ENCODE measurements around the gene ENTPD8. TPM values are rescaled to one million over a fixed set of nuclear protein-coding genes. Genes with fewer than 3 reads are reported as not detected.
"Not testable (repeated sequence)": the region's sequence is repeated elsewhere in the genome, so short reads cannot be mapped to it uniquely, and the experiment has no call there.

Gene ENTPD8
- total RNA-seq, 2 experiments from 2014 or later = not detected

DNA sequence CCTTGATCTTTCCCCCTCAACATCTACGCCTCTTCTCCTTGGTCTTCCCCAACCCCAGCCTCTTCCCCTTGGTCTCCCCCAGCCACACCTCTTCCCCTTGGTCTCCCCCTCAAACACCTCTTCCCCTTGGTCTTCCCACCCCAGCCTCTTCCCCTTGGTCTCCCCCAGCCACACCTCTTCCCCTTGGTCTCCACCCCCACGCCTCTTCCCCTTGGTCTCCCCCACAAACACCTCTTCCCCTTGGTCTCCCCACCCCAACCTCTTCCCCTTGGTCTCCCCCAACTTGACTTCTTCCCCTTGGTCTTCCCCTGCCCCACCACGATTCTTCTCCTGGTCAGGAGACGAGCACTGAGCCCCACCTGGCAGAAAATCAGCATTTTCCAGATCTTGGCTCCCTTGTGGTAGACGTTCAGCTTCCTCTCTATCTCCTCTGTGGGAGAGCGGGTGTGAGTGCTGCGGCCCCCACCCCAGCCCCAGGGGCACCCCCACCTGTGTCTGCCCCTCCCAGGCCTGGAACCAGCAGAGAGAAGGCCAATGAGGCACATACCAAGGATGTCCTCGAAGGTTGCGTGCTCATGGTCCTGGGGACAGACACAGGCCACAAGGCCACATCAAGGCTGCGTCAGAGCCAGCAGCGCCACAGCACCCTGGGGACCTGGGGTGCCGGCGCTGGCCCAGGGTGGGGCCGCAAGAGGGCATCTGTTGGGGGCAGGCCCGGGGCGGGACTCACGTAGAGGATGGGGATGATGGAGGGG lies 11.0 kb upstream of the ENTPD8 start:
- Mint-ChIP-seq H3K27ac (peak overlapping the region; percentile 44), H3K27me3 (no peaks in the 10 kb centered on the region), H3K36me3 (ENCODE audit: low read depth) (peaks cover 57% of the 10 kb centered on the region), H3K4me1 (ENCODE audit: low read depth) (peaks cover 39% of the 10 kb centered on the region), H3K9me3 (no peaks in the 10 kb centered on the region), H3K4me3 (no peak overlapping the region)
- intact Hi-C loops (cut with micrococcal nuclease) = no loop called here
- ChIA-PET POLR2A (no interaction called here), CTCF (no interaction called here)
- peak; percentile 34 for DNase-seq
- TF ChIP-seq, protein P1, sequence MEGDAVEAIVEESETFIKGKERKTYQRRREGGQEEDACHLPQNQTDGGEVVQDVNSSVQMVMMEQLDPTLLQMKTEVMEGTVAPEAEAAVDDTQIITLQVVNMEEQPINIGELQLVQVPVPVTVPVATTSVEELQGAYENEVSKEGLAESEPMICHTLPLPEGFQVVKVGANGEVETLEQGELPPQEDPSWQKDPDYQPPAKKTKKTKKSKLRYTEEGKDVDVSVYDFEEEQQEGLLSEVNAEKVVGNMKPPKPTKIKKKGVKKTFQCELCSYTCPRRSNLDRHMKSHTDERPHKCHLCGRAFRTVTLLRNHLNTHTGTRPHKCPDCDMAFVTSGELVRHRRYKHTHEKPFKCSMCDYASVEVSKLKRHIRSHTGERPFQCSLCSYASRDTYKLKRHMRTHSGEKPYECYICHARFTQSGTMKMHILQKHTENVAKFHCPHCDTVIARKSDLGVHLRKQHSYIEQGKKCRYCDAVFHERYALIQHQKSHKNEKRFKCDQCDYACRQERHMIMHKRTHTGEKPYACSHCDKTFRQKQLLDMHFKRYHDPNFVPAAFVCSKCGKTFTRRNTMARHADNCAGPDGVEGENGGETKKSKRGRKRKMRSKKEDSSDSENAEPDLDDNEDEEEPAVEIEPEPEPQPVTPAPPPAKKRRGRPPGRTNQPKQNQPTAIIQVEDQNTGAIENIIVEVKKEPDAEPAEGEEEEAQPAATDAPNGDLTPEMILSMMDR (IDR thresholded peaks at IDR 0.05) = no peak
- ATAC-seq = no peak

DNA sequence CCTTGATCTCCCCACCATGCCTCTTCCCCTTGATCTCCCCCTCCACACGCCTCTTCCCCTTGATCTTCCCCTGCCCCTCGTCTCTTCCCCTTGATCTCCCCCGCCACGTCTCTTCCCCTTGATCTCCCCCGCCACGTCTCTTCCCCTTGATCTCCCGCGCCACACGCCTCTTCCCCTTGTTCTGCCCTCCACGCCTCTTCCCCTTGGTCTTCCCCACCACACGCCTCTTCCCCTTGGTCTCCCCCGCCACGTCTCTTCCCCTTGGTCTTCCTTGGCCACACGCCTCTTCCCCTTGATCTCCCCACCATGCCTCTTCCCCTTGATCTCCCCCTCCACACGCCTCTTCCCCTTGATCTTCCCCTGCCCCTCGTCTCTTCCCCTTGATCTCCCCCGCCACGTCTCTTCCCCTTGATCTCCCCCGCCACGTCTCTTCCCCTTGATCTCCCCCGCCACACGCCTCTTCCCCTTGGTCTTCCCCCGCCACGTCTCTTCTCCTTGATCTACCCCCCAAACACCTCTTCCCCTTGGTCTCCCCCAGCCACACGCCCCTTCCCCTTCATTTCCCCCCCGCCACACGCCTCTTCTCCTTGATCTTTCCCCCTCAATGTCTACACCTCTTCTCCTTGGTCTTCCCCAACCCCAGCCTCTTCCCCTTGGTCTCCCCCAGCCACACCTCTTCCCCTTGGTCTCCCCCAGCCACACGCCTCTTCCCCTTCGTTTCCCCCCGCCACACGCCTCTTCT lies 10.3 kb upstream of the ENTPD8 start:
- Mint-ChIP-seq H3K27ac (peak overlapping the region; percentile 73), H3K36me3 (ENCODE audit: low read depth) (peaks cover 52% of the 10 kb centered on the region), H3K4me1 (ENCODE audit: low read depth) (peaks cover 32% of the 10 kb centered on the region)
- ATAC-seq; H3K27me3 Mint-ChIP-seq; H3K4me3 Mint-ChIP-seq; CTCF ChIA-PET; POLR2A ChIA-PET; H3K9me3 Mint-ChIP-seq; intact Hi-C loops (cut with micrococcal nuclease): not testable (repeated sequence)
- peak; percentile 35 for DNase-seq

DNA sequence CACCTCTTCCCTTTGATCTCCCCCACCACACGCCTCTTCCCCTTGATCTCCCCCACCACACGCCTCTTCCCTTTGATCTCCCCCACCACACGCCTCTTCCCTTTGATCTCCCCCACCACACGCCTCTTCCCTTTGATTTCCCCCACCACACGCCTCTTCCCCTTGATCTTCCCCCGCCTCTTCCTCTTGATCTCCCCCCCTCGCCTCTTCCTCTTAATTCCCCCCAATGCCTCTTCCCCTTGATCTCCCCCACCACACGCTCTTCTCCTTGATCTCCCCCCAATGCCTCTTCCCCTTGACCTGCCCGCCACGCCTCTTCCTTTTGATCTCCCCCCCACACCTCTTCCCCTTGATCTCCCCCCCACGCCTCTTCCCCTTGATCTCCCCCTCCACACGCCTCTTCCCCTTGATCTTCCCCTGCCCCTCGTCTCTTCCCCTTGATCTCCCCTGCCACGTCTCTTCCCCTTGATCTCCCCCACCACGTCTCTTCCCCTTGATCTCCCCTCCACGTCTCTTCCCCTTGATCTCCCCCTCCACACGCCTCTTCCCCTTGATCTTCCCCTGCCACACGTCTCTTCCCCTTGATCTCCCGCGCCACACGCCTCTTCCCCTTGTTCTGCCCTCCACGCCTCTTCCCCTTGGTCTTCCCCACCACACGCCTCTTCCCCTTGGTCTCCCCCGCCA lies 9.5 kb upstream of the ENTPD8 start:
- DNase-seq = peak; percentile 59
- H3K27me3 Mint-ChIP-seq; H3K9me3 Mint-ChIP-seq; ATAC-seq; H3K4me3 Mint-ChIP-seq; CTCF ChIA-PET; intact Hi-C loops (cut with micrococcal nuclease); POLR2A ChIA-PET: not testable (repeated sequence)
- Mint-ChIP-seq H3K27ac (peak overlapping the region; percentile 73), H3K36me3 (ENCODE audit: low read depth) (peaks cover 47% of the 10 kb centered on the region), H3K4me1 (ENCODE audit: low read depth) (peaks cover 30% of the 10 kb centered on the region)

DNA sequence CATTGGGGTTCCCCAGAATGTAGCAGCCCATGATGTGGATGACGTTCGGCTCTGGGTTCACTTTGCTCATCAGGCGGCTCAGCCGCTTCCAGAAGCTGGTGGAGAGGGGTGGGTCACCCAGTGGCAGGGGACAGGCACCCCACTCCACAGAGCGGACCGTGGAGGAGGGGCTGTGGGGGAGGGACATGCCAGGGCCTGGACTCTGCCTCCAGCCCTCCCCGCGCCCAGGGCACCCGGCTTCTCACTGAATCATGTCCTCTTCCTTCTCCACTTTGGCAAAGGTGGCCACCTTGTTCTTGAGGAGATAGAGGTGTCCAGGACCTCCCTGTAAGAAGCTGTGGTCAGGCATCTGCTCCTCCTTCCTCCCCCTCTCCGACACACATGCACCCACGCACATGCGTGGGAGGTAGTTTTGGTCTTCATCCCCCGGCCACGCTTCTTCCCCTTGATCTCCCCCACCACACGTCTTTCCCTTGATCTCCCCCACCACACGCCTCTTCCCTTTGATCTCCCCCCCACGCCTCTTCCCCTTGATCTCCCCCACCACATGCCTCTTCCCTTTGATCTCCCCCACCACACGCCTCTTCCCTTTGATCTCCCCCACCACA lies 8.9 kb upstream of the ENTPD8 start:
- no peak overlapping the region for H3K4me3 Mint-ChIP-seq
- peaks cover 42% of the 10 kb centered on the region for H3K36me3 Mint-ChIP-seq (ENCODE audit: low read depth)
- ATAC-seq (no peak), DNase-seq (peak; percentile 66)
- TF ChIP-seq, protein P1 (IDR thresholded peaks at IDR 0.05) = no peak
- H3K9me3 Mint-ChIP-seq = no peaks in the 10 kb centered on the region
- peaks cover 33% of the 10 kb centered on the region for H3K4me1 Mint-ChIP-seq (ENCODE audit: low read depth)
- ChIA-PET POLR2A (interaction anchor here (0.9 kb wide), 1 partner anchor 28 kb away, joined by 4 read pairs; the partner anchor contains the start of gene EXD3), CTCF (no interaction called here)
- intact Hi-C loops (cut with micrococcal nuclease) = no loop called here
- H3K27ac Mint-ChIP-seq = peak overlapping the region; percentile 57
- H3K27me3 Mint-ChIP-seq = peaks cover 1% of the 10 kb centered on the region

DNA sequence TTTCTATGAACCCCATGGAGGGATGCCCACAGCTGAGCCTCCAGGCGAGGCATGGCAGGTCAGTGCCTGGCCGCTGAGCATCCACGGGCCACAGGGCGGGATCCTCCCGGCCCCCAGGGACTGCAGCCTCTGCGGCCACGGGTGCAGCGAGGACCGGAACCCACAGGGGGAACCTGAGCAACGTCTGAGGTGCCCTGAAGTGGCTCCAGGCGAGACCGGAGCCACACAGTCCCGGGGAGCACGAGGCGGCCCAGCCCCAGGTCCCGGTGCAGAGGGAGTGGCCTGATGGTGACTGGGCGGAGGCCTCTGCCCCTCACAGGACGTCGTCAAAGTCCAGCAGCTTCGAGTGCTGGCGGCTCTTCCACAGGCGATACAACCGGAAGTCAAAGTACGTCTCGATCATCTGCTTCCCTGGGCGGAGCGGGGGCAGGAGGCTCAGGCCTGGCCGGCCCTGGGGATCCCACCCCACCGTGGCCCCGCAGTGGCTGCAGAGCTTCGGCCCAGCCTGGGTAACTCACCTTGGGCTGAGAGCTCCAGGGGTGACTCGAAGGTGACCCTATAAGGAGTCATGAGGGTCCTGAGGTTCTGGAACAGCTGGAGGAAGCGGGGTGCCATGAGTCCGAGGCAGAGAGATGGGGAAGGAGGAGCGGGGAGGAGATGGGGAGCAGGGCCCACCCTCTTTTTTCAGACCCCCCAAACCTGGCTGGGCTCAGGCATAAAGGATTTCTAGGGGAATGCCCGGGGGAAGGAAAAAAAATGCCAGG lies 8.1 kb upstream of the ENTPD8 start:
- DNase-seq = no peak
- no peak overlapping the region for H3K4me3 Mint-ChIP-seq
- H3K4me1 Mint-ChIP-seq (ENCODE audit: low read depth) = peaks cover 31% of the 10 kb centered on the region
- TF ChIP-seq, protein P1 (IDR thresholded peaks at IDR 0.05) = no peak
- CTCF ChIA-PET = interaction anchor here (0.6 kb wide), 1 partner anchor 26 kb away, joined by 3 read pairs; the partner anchor contains the start of genes EXD3 and NOXA1
- peaks cover 4% of the 10 kb centered on the region for H3K27me3 Mint-ChIP-seq
- ATAC-seq = no peak
- intact Hi-C loops (cut with micrococcal nuclease) = no loop called here
- H3K27ac Mint-ChIP-seq = no peak overlapping the region
- peaks cover 34% of the 10 kb centered on the region for H3K36me3 Mint-ChIP-seq (ENCODE audit: low read depth)
- H3K9me3 Mint-ChIP-seq = no peaks in the 10 kb centered on the region
- POLR2A ChIA-PET = interaction anchor here (0.9 kb wide), 1 partner anchor 27 kb away, joined by 4 read pairs; the partner anchor contains the start of gene EXD3
